DMS53 treated with DMSO at 0.1 percent for 48 hours (cell line): ENCODE results near the gene ZMIZ1.

Experiments used
- DNase-seq: peaks from one replicate; lab custom pipeline; 2025; ENCODE audit not compliant: unreplicated experiment; lab: John Stamatoyannopoulos, UW

ZMIZ1 gene

DNA sequence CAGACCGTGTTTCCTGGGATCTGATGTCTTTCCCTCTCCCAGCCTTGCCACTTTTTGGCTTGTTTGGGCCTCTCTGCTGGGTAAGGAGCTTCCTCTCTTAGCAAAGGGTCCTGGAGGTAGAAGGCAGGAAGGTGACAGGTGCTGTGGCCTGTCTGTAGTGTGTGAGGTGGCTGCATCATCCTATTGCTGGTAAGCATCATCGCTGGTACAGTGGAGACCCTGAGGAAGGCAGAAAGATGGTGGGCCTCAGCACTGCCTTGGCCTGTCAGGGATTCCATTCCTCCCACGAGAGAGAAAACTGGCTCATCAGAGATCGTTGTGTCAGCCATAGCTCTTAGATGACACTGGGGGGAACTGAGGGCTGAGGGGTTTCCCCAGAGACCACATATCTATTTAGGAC is 46.5 kb downstream of the ZMIZ1 start:
- DNase-seq, result no peak

GRCh38 chr10:79116368-79116767 is 47.6 kb downstream of the ZMIZ1 start:
- DNase-seq, result no peak

- no peak for DNase-seq
Observed at GRCh38 chr10:79116801-79117723, 48.3 kb downstream of the ZMIZ1 start.

DNA sequence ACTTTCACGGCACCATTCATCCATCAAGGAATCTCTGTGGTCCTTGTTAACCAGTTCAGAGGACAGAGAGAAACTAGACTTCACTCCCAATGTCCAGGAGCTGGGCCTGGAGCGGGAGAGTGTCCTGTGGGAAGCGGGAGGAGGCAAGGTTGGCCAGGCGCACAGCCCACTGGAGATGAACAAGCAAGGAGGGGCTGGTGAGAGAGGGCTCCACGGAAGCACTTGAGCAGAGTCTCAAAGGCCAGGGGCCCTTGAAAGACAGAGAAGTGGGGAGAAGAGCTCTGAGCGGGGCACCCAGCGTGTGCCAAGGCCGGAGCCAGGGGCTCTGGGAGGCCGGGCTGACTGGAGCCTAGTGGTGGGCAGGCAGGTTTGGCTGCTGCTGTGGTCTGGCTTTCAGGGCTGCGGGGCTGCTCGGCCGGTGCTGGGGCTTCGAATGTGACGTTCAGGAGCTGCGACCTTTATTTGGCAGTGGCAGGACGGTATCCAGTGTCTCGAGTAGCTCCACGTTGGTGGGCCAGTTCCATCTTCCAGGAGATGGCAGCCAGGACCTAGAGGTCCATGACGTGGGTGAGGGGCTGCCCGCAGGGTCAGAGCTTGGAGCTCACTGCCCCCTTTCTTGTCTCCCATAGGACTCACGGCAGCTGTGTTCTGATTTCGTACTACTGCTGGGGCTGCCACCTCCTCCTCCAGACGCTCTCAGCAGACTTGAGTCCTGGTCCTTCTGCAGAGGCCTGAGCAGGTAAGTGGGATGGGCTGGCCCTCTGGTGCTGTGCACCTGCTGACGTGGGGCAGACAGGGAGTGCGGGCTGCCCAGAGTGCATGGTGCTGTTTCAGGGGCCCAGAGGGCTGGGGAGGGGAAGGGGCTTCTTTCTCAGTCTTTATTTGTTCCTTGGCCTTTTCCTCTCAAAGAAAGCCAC is 49.8 kb downstream of the ZMIZ1 start:
- no peak for DNase-seq

DNA sequence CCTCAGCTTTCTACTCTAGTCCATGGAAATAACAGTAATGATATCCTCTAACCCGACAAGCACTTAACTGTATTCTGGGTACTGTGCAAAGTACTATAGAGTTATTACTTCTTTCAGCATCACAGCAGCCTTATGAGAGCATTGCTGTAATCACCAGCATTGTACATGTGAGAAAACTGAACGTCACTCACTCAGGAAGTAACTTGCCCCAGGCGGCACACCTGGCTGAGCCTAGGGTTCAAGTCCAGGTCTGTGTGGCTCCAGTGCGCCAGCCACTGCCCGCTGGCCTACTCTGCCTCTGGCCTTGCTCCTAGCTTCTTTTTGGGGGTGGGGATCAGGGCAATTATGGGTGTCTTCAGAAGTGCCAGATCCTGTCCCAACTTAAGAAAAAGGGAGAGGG is 50.5 kb downstream of the ZMIZ1 start:
- DNase-seq, result no peak

- no peak for DNase-seq
Observed at GRCh38 chr10:79123547-79123963, 54.8 kb downstream of the ZMIZ1 start.

GRCh38 chr10:79124066-79124465 is 55.3 kb downstream of the ZMIZ1 start:
- no peak for DNase-seq

DNA sequence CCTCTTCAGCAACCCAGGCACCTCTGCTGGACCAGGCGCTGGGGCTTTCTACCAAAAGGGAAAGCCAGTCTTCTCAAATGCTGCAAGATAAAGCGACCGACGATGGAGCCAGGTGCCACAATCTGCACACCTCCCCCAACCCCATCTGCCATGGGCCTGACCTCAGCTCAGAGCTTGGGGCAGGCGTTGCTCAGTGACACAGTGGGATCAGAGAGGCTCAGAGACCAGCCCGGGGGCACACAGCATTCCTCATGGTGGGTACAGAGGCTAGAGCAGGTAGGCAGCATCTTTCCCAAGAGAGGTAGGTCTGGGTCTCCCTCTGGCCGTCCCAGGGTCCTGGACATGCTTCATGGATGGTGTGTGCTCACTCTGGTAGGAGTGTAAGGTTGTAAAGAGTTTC is 56.3 kb downstream of the ZMIZ1 start:
- DNase-seq, result no peak

GRCh38 chr10:79126351-79127080 is 57.8 kb downstream of the ZMIZ1 start:
- DNase-seq, result no peak

DNA sequence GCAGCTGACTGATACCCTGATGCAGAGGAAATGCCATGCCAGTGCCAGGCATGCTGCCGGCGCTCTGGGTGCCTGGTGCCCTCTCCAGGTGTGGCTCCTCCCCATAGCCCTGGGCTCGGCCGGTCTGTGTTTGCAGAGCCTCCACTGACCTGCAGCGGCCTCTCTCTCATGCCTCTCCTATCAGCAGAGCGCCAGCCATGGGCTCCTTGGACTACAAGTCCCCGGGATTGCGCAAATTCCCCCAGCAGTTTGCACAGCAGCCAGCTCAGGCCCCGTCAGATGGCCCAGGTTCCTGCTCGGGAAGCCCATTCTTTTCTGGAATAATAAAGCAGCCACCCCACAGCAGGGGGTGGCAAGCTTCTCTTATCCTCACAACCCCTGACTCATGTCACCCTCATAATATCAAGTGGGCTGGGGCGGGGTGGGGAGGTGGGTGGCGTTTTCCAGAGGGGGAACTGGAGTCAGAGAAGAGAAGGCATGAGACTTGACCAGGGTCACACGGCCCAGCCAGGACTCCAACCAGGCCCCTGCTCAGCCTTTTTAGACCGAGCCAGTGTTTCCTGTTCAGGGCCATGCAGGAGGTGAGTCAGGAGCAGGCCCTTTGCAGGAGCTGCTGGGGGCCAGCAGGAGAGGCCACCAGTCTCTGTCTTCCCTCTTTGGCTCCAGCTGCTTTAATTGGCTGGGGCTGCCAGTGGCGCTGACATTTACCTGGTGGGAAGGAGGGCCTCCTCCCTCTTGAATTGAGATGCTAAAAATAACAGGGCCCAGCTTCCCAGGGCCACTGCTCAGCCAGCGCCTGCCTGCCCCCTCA is 58.6 kb downstream of the ZMIZ1 start:
- peak; percentile 2 for DNase-seq

DNA sequence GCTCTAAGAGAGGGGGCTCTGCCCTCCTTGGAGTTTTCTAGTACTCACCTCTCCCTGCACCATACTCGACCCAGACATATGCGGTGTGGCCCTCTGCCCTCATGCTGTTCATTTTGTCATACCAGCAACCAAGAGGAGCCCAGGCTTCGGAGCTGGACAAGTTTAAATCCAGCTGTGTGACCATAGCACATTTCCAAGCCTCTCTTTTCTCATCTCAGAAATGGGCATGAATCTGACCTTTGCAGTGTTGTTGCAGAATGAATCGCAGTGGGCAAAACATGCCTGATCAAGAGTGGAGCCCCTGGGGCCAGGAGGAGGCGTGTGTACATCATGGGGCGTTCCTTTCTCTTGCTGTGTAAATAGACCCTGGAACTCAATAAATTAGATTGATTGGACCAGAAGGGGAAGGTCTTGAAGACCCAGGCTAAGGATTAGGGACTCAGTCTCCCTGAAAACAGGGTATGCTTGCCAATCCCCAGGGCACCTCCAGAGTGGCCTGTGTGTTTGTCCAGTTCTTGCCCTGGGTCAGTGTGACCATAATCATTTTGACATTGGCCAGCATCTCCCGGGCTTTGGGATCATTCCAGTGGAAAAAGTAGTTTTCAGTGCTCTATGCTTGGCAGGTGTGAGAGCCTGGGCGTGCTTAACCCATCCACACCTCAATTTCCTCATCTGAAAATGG is 59.6 kb downstream of the ZMIZ1 start:
- DNase-seq, result no peak

- no peak for DNase-seq
Observed at GRCh38 chr10:79128923-79129305, 60.1 kb downstream of the ZMIZ1 start.

GRCh38 chr10:79129361-79129997 is 60.7 kb downstream of the ZMIZ1 start:
- DNase-seq, result no peak

DNA sequence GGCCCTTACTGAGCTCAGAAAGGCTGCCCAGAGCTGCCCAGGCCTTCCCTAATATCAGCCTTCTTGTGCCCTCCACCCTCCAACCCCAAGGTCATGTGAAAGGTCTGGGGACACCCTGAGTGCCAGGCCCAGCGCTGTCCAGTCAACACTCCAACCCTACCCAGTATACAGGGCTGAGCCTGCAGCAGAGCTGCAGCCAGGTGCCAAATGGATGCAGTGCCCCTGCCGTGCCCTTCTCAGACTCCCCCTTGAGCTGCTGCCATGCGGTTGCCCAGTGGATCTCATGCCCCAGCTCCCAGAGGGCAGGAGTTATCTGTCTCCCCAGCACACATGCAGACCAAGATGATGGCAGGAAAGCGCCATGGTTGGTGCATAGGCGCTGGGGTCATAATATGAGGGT is 61.5 kb downstream of the ZMIZ1 start:
- no peak for DNase-seq

- no peak for DNase-seq
Observed at GRCh38 chr10:79130846-79131245, 62.1 kb downstream of the ZMIZ1 start.

GRCh38 chr10:79131836-79132631 is 63.3 kb downstream of the ZMIZ1 start:
- no peak for DNase-seq

DNA sequence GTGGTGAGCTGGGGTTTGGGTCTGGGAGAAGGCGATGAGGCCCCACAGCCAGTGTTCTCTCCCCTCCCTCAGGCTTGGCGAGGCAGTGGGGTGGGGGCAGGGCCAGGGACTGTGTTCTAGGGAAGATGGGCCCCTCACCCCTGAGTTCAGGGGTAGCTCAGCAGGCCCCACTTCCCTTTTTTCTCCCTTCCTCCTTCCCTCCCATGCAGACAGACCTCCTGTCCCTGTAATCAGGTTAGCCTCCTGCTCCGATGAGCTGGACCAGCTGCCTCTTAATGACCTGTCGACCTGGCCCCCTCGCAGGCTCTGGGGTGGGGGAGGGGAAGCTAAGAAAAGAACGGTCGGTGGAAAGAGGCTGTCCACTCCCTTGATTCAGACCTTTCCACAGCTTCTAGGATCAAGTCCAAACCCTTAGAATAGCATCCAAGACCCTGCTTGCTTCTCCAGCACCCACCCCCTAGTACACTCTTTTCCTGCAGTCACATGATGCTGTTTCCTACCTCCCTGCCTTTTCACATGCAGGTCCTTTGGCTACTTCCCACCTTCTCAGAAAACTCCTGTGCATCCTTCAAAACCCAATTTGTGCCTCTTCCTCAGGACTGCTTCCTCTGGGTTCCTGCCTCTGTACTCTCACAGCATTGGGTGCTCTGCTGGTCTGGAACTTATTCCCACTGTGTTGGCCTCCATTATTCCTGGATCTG is 64.1 kb downstream of the ZMIZ1 start:
- DNase-seq, result no peak

DNA sequence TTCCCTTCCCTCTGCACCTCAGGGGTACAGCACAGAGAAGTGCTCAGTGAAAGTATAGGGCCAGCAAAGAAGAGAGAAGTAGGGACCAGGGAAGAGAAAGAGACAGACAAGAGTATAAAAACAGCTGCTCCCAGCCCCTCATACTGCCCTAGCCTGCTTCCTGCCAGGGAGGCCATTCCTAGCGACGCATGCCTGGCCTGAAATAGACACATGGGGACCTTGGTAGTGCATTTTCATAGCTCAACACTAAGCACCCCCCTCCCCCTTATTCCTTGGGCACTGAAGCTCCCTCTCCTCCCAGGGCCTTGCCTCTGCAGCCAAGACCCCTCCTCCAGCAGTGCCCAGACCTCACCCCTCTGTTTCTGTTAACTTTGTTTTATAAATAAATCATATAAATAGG is 64.7 kb downstream of the ZMIZ1 start:
- DNase-seq, result no peak
